Measurements from ENCODE around the gene PDYN. TPM values are rescaled to one million over a fixed set of nuclear protein-coding genes. Genes with fewer than 3 reads are reported as not detected.

PDYN gene
- total RNA-seq, 3 donors from 2014 or later = not detected

Other genes with a start within 250 kb of the PDYN start
- gene SIRPA, start 98.7 kb downstream of the PDYN start, total RNA-seq = 10 to 100 TPM in 2 of 3 donors, 1 to 10 TPM in 1; 7.6 to 24.4 (median 14.1) TPM
- gene STK35, start 107.8 kb upstream of the PDYN start, total RNA-seq = 10 to 100 TPM; 20.2 to 23.3 (median 22.2) TPM

All from mucosa of descending colon (tissue), 3 donors.